Measurements from ENCODE around the gene WWTR1.

Gene WWTR1

GRCh38 chr3:149654188-149654601 lies 3.6 kb downstream of the WWTR1 start:
- DNase-seq: no peak

- DNase-seq: no peak
Measured at GRCh38 chr3:149653564-149653963, 4.3 kb downstream of the WWTR1 start.

GRCh38 chr3:149653136-149653535 lies 4.7 kb downstream of the WWTR1 start:
- DNase-seq: no peak

GRCh38 chr3:149650828-149651227 lies 7.0 kb downstream of the WWTR1 start:
- DNase-seq: no peak

- DNase-seq: no peak
Measured at GRCh38 chr3:149648525-149648924, 9.3 kb downstream of the WWTR1 start.

GRCh38 chr3:149647812-149648211 lies 10.0 kb downstream of the WWTR1 start:
- no peak for DNase-seq

GRCh38 chr3:149647285-149647684 lies 10.5 kb downstream of the WWTR1 start:
- DNase-seq: no peak

GRCh38 chr3:149646181-149646766 lies 11.6 kb downstream of the WWTR1 start:
- DNase-seq: no peak

- DNase-seq: no peak
Measured at GRCh38 chr3:149643963-149644362, 13.9 kb downstream of the WWTR1 start.

GRCh38 chr3:149643482-149643798 lies 14.4 kb downstream of the WWTR1 start:
- DNase-seq: no peak

GRCh38 chr3:149640976-149641728 lies 16.7 kb downstream of the WWTR1 start:
- no peak for DNase-seq

- no peak for DNase-seq
Measured at GRCh38 chr3:149639093-149639486, 18.7 kb downstream of the WWTR1 start.

- DNase-seq: peak; percentile 51
Measured at GRCh38 chr3:149638228-149639092, 19.4 kb downstream of the WWTR1 start.

- no peak for DNase-seq
Measured at GRCh38 chr3:149635396-149635795, 22.4 kb downstream of the WWTR1 start.

GRCh38 chr3:149634573-149634972 lies 23.3 kb downstream of the WWTR1 start:
- no peak for DNase-seq

- no peak for DNase-seq
Measured at GRCh38 chr3:149634072-149634471, 23.8 kb downstream of the WWTR1 start.

- no peak for DNase-seq
Measured at GRCh38 chr3:149632225-149632624, 25.6 kb downstream of the WWTR1 start.

- no peak for DNase-seq
Measured at GRCh38 chr3:149630806-149631205, 27.0 kb downstream of the WWTR1 start.

- no peak for DNase-seq
Measured at GRCh38 chr3:149628957-149629670, 28.7 kb downstream of the WWTR1 start.

- DNase-seq: no peak
Measured at GRCh38 chr3:149626671-149627070, 31.2 kb downstream of the WWTR1 start.

GRCh38 chr3:149625795-149626194 lies 32.0 kb downstream of the WWTR1 start:
- DNase-seq: no peak

- DNase-seq: no peak
Measured at GRCh38 chr3:149623824-149624223, 34.0 kb downstream of the WWTR1 start.

Data from left hindlimb (tissue), 1 donor.